Measurements from ENCODE around the gene PRR23E.

DNA sequence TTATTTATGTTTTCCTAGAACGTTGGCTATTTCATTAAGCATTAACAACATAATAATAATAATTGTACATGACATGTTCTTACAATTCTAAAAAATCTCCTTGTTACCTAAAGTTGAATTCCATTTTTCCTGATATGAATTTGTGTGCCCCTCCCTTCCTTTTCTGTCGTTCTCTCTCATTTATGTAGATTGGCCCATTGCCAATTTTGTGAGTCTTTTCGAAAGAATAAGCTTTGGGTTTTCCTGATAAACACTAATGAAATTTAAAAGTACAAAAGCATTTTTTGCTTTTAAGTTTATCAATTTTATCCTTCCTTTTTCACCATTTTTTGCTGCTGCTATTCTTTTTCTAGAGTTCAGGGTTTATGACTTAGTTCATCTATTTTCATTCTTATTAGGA lies 44.9 kb downstream of the PRR23E start:
- TF ChIP-seq, protein P1, sequence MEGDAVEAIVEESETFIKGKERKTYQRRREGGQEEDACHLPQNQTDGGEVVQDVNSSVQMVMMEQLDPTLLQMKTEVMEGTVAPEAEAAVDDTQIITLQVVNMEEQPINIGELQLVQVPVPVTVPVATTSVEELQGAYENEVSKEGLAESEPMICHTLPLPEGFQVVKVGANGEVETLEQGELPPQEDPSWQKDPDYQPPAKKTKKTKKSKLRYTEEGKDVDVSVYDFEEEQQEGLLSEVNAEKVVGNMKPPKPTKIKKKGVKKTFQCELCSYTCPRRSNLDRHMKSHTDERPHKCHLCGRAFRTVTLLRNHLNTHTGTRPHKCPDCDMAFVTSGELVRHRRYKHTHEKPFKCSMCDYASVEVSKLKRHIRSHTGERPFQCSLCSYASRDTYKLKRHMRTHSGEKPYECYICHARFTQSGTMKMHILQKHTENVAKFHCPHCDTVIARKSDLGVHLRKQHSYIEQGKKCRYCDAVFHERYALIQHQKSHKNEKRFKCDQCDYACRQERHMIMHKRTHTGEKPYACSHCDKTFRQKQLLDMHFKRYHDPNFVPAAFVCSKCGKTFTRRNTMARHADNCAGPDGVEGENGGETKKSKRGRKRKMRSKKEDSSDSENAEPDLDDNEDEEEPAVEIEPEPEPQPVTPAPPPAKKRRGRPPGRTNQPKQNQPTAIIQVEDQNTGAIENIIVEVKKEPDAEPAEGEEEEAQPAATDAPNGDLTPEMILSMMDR (IDR thresholded peaks at IDR 0.05), result no peak
- TF ChIP-seq POLR2A (IDR thresholded peaks at IDR 0.05), result no peak
